HG03565 (cell line): ENCODE results near the gene EPC1.
A peak's percentile ranks its signal among the peaks of the same experiment; 100 is the strongest.
"Not testable (repeated sequence)": the region's sequence is repeated elsewhere in the genome, so short reads cannot be mapped to it uniquely, and the experiment has no call there.

Experiments used
- ATAC-seq: cut with Tn5 transposase; IDR thresholded peaks from one replicate; pipeline ENCODE4 v1.9.1; 2021; ENCODE audit warnings: mild to moderate bottlenecking, moderate library complexity; ENCODE audit not compliant: unreplicated experiment

EPC1 gene

GRCh38 chr10:32373031-32373430 is 26.1 kb upstream of the EPC1 start:
- no peak for ATAC-seq

- no peak for ATAC-seq
These were observed 25.3 kb upstream of the EPC1 start for GRCh38 chr10:32372000-32372875.

GRCh38 chr10:32371101-32371500 is 24.1 kb upstream of the EPC1 start:
- ATAC-seq: no peak

DNA sequence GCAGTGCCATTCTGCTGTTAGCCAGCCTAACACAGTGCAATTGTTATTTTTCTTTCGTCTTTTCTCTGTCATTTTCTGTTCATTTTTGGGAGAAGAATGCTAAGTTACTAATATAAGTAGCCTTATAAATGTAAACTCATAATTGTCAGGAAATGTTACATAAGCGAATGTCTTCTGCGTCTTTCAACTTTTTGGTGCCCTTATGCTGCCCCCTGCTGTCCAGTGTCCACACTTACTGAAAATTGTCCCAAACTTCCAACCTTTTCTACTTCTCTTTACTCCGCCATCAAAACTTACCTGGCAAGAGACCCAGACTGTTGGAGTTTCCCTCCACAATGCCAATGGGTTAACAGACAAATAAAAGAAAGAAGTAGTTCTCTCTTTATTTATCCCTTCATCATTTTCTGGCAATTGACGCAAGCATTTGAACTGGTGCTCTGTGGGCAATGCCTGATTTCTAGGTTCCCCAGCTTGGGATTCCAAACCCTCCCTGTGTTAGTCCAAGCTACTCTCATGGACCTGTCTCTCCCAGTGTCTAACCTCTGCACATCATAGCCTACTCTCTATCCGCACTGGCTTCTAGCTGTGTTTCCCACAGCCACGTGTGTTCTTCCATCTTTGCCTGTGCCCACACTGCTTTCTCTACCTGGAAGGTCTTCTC is 21.0 kb upstream of the EPC1 start:
- ATAC-seq: no peak

GRCh38 chr10:32366588-32366987 is 19.6 kb upstream of the EPC1 start:
- no peak for ATAC-seq

DNA sequence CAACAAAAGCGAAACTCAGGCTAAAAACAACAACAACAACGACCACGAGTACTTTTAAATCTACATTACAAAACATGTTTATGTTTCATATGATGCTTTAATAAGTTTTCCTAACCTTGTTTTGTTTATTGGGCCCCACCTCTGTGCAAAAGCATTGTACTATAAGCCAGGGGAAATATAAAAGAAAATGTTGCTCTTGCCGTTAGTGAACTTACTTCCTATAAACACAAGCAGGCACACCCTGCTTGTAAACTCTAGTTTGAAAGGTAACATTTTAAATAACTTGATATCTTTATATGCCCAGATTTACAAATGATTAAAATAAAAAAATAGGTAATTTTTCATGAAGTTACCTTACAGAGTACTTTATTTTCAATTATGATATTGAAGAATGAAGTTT is 19.2 kb upstream of the EPC1 start:
- no peak for ATAC-seq

- ATAC-seq: not testable (repeated sequence)
These were observed 18.4 kb upstream of the EPC1 start for GRCh38 chr10:32365404-32365803.

GRCh38 chr10:32362571-32362970 is 15.6 kb upstream of the EPC1 start:
- no peak for ATAC-seq

GRCh38 chr10:32360884-32361283 is 13.9 kb upstream of the EPC1 start:
- no peak for ATAC-seq

DNA sequence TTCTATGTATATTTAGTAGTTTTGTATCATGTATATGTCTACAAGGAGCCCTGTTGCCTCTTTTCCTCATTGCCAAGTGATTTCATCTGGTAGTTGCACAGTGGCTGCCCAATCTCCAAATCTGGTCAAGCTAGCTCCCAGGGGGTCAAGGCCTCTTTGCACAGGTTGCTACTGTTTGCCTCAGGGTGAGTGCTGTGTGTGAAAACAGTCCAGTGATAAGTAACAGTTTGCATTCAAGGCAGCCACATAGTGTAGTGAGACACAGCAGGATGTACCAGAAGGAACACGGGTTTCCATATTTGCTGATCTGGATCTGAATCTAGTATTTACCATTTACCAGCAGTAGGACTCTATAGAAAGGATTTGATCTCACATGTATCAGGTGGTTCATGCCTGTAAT is 13.3 kb upstream of the EPC1 start:
- ATAC-seq: no peak

DNA sequence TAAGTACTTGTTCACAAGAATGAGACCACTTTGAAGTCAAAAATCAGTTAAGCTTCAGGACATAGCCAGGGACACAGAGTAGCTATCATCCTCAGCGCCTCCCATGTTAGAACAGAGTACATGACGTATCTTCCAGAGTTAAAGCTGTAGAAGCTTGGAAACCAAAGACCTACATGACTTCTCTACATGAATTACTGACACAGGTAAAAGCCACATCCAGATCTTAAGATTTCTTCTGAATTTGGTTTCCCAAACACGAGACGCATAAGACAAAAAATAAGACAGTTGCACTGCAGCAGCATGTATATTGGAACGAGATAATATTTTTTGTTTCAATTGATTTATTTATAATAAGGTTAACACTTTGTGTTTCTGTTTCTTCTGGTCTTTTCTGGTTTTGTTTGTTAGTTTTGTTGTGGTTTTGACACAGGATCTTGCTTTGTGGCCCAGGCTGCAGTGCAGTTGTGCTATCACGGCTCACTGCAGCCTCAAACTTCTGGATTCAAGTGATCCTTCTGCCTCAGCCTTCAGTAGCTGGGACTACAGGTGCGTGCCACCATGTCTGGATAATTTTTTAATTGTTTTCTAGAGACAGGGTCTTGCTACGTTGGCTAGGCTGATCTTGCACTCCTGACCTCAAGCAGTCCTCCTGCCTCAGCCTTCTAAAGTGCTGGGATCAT is 10.2 kb upstream of the EPC1 start:
- no peak for ATAC-seq

DNA sequence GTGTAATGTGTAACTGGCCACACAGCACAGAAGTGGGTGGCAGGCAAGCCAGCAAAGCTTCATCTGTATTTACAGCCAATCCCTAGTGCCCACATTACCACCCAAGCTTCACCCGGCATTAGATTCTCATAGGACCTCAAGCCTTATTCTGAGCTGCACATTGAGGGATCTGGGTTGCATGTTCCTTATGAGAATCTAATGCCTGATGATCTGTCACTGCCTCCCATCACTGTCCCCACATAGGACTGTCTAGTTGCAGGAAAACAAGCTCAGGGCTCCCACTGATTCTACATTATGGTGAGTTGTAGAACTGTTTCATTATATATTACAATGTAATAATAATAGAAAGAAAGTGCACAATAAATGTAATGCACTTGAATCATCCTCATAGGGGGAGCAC is 7.7 kb upstream of the EPC1 start:
- ATAC-seq: not testable (repeated sequence)

- ATAC-seq: no peak
These were observed 3.9 kb upstream of the EPC1 start for GRCh38 chr10:32350811-32351350.

GRCh38 chr10:32349968-32350738 is 3.2 kb upstream of the EPC1 start:
- ATAC-seq: no peak

DNA sequence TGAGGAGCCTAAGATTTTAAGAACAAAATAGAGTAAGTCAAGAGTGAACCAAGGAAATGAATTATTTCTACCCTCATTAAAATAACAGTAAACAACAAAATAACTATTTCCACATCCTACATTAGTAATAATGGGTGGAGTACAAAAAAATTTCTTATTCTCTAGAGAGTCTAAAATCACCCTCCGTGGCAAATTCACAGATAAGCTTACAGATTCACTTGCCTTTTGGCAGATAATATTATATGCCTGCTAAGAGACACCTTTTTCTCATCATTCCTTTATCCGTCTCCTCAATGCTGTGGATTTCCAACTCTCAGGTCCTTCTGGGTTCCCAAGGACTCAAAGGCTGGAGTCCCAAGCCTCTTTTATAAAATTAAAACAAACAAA is 2.2 kb upstream of the EPC1 start:
- ATAC-seq: no peak

DNA sequence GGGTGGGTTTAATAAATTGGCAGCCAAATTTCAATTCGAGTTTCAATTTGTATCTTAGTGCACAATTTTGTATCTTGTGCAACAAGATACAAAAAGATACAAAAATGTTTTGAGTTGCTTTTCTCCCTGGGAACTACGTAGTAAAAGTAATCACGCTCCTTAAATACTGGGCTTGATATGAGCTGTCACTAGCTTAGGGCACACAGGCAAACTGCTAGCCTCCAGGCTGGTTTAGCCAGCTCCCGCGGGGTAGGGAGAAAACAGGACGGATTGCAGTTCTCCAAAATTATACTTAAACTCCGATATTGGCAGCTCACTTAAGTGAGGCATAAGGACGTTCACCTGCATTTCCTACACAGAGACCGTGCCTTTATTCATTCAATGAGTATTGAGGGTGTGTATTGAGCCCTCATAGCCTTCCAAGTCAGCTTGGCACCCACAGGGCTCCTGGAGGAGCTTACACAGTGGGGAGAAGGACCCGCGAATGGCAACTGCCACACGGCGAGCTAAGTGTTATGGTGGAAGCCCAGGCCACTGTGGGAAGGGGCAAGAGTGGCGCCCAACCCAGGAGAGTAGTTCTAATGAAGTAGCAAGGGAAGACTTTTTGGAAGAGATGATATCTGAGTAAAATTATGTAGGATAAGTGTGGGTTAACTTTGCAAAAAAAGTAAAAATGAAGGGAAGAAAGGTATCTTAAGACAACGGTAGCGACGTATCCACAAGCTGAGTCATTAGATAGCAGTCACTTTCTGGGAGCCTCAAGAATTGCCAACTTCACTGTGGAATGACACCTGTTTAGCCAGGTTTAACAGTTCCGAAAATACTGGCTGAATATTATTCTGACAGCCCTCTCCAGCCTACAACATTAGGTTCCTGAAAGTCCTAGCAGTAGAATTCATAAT is 1.6 kb upstream of the EPC1 start:
- no peak for ATAC-seq

GRCh38 chr10:32347363-32348022 is 535 bp upstream of the EPC1 start:
- no peak for ATAC-seq

DNA sequence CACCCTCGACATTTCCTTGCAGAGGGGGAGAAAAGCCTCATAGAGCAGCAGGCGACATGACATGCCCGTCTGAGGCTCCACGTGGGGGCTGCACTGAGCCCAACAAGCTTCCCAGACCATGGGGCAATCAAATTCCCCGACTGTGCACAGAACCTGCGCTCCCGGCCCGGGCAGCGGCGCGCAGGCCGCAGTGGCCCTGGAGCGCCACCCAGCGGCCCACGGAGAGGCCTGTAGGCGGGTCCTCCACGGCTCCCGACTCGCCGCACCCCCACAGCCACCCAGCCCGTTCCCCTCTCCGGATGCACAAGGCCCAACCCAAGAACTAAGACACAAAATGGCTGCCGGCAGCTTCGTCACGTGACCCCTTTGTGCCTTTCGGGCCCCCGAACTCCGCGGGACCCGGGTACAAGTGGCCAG is 816 bp downstream of the EPC1 start:
- ATAC-seq: peak; percentile 64

- no peak for ATAC-seq
These were observed 5.4 kb downstream of the EPC1 start for GRCh38 chr10:32341596-32341995.
